Stimulated activated CD4-positive, alpha-beta T cell treated with anti-CD3 and anti-CD28 coated beads, Interleukin-4, amount 100 ng/mL, for 24 hours (primary cell): ENCODE measurements around the gene MTURN.

Experiments
- DNase-seq: peaks from one replicate; pipeline ENCODE4 v3.0.0-alpha.2; 2020

Gene MTURN

GRCh38 chr7:30162622-30163124 lies 27.9 kb downstream of the MTURN start:
- DNase-seq, result no peak

GRCh38 chr7:30163231-30163894 lies 28.6 kb downstream of the MTURN start:
- DNase-seq, result no peak

- no peak for DNase-seq
These were observed 29.8 kb downstream of the MTURN start for GRCh38 chr7:30164567-30164966.

- no peak for DNase-seq
These were observed 30.8 kb downstream of the MTURN start for GRCh38 chr7:30165590-30165989.

- DNase-seq, result no peak
These were observed 31.5 kb downstream of the MTURN start for GRCh38 chr7:30166155-30166840.

GRCh38 chr7:30166841-30167235 lies 32.1 kb downstream of the MTURN start:
- DNase-seq, result no peak

GRCh38 chr7:30167901-30168300 lies 33.1 kb downstream of the MTURN start:
- DNase-seq, result no peak

GRCh38 chr7:30168835-30169573 lies 34.2 kb downstream of the MTURN start:
- DNase-seq, result no peak

GRCh38 chr7:30169579-30169978 lies 34.8 kb downstream of the MTURN start:
- no peak for DNase-seq

GRCh38 chr7:30170476-30171205 lies 35.9 kb downstream of the MTURN start:
- DNase-seq, result no peak

GRCh38 chr7:30171766-30172447 lies 37.1 kb downstream of the MTURN start:
- DNase-seq, result no peak

GRCh38 chr7:30172451-30172850 lies 37.7 kb downstream of the MTURN start:
- no peak for DNase-seq

GRCh38 chr7:30173058-30173897 lies 38.5 kb downstream of the MTURN start:
- DNase-seq, result no peak

- DNase-seq, result no peak
These were observed 40.4 kb downstream of the MTURN start for GRCh38 chr7:30175180-30175579.

GRCh38 chr7:30175636-30176147 lies 40.9 kb downstream of the MTURN start:
- DNase-seq, result no peak

- no peak for DNase-seq
These were observed 41.8 kb downstream of the MTURN start for GRCh38 chr7:30176463-30177109.

GRCh38 chr7:30177186-30177585 lies 42.4 kb downstream of the MTURN start:
- DNase-seq, result no peak

GRCh38 chr7:30177965-30178364 lies 43.2 kb downstream of the MTURN start:
- DNase-seq, result no peak

GRCh38 chr7:30178748-30179436 lies 44.1 kb downstream of the MTURN start:
- DNase-seq, result no peak

- no peak for DNase-seq
These were observed 45.9 kb downstream of the MTURN start for GRCh38 chr7:30180718-30181117.
